NCI-H82 treated with DMSO at 0.1 percent for 48 hours (cell line): ENCODE data around the gene TMEM225B.
"Not testable (repeated sequence)": the region's sequence is repeated elsewhere in the genome, so short reads cannot be mapped to it uniquely, and the experiment has no call there.

Experiments used
- DNase-seq: peaks from one replicate; lab custom pipeline; 2025; ENCODE audit not compliant: unreplicated experiment; lab: John Stamatoyannopoulos, UW

Gene TMEM225B

DNA sequence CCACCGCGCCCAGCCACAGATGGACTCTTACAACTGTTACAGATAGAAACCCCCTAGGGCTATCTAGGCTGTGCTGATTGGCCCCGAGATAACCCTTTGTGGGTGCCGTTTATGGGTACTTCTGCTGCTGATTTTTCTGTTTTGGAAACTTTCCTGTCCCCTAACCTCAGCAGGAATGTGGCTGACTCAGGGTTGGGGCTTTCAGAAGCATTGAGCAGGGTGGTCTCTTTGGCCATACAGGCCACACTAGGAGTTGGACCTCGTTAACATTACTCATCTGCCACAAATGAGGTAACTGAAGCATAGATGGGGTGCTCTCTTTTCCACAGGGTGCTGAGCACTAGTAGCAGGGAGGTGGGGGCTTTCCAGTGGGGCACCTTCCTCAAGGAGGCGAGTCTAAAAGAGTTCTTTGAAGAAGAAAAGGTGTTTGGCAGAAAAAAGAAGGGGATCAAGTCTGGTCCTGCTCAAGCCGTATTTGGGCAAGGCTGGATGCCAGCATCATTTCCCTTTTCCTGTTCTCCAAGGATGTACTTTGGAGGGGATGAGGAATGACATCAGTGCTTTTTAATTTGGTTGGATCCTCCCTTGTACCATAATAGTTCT, 25.1 kb downstream of the TMEM225B start:
- DNase-seq: no peak

DNA sequence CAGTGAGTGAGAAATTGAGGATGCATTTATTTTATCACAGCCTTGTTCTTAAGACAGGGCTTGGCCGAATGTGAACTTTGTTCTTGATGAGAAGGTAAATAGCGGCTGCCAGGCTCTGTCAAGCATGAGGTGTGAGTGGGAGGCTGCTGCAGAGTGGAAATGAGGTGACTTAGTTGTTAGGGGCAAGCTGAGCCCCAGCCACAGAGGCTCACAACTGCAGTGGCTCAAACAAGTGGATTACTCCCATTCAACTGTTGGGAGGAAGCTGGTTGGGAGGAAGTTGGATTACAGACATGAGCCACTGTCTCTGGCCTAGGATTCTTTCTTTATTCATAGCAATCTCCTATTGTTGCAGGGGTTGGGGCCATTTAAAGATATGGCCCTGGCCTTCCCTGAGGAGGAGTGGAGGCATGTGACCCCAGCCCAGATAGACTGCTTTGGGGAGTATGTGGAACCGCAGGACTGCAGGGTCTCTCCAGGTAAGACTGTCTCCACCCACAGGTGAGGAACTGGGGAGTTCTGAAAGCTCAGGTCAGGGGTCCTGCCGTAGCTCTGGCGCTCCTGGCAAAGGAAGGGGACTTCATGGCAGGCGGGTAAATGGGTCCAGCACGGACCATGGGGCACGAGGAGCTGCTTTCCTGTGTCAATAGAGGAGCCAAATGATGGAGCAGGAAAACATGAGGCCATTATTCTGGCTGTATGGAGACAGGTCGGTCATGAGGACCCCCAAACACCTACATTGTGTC, 25.8 kb downstream of the TMEM225B start:
- DNase-seq: no peak

DNA sequence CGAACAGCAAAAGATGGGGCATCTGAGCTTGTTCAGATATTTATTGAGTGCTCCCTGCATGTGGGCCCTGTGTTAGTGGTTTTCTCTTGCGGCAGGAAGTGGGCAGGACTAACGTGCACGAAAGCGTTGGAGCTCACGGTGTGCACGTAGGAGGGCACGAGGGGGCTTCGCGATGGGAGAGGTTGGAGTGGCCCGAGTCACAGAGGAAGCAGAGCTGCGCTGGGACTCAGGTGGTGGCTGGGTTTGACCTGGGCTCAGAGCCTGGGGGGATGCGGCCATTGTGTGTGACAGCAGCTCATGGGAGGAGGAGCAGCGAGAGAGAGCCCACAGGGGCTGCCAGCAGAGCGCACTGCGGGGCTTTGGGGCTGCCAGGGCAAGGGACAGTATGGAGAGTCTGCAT, 26.4 kb downstream of the TMEM225B start:
- DNase-seq: no peak

DNA sequence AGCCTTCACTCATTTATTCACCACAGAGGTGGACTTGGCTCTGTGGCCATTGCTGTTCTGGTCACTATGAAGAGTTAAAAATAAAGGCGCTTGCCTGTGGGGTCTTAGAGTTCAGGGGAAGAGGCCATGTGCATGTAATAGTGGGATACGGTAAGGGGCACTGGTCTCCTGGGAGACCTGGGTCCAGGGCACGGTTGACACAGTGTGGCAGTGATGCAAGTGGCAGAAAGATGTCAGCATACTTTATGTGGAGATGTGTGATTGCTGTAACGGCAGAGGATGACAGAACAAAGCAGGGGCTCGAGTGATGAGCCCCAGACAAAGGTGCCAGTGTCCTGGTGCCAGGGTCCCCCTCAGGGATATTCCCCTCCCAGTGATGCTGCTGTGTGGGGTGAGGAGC, 27.3 kb downstream of the TMEM225B start:
- DNase-seq: no peak

DNA sequence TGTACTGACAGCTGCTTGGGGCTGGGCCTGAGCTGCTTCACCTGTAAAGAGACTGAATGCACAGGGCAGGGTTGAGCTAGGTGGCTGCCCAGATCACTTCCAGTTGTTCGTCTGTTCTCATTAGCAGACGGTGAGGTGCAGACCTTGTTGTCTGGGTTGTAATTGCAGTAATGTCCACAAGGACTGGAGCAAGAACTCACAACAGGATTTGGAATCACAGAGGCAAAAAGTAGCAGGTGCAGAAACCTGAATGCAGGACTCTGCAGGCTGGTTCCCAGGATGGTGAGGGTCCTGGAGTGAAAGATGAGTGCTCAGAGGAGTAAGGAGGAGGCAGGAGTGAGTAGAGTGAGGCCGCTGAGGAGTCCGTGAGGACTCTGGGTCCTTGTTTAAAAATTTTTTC, 27.9 kb downstream of the TMEM225B start:
- no peak for DNase-seq

DNA sequence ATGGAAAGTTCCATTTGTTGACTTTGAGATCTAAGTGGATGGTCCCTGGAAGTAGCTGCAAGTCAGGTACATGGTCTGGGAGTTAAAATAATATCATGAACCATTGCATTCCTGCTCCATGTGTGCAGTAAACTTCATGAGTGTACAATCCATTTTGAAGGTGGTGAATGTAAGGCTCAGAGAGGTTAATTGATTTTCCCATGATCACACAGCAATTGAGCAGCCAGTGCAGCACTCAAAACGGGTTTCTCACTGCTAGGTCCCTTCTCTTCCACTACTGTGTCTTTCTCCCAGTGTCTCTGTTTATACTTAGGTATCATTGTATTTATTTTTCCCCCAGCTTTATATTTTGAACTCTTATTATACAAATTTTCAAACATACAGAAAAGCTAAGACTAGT, 28.6 kb downstream of the TMEM225B start:
- DNase-seq: no peak

DNA sequence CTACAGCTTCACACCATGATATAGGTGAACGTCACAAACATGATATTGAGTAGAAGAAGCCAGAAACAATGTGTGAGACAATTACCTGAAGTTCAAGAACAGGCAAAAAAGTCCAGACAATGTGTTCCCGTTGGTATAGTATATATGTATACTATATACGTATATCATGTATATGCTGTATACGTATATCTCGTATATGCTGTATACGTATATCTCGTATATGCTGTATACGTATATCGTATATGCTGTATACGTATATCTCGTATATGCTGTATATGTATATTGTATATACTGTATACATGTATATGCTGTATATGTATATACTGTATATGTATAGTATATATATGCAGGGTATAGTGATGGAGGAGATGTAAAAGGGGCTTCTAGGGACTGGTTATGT, 29.4 kb downstream of the TMEM225B start:
- no peak for DNase-seq

DNA sequence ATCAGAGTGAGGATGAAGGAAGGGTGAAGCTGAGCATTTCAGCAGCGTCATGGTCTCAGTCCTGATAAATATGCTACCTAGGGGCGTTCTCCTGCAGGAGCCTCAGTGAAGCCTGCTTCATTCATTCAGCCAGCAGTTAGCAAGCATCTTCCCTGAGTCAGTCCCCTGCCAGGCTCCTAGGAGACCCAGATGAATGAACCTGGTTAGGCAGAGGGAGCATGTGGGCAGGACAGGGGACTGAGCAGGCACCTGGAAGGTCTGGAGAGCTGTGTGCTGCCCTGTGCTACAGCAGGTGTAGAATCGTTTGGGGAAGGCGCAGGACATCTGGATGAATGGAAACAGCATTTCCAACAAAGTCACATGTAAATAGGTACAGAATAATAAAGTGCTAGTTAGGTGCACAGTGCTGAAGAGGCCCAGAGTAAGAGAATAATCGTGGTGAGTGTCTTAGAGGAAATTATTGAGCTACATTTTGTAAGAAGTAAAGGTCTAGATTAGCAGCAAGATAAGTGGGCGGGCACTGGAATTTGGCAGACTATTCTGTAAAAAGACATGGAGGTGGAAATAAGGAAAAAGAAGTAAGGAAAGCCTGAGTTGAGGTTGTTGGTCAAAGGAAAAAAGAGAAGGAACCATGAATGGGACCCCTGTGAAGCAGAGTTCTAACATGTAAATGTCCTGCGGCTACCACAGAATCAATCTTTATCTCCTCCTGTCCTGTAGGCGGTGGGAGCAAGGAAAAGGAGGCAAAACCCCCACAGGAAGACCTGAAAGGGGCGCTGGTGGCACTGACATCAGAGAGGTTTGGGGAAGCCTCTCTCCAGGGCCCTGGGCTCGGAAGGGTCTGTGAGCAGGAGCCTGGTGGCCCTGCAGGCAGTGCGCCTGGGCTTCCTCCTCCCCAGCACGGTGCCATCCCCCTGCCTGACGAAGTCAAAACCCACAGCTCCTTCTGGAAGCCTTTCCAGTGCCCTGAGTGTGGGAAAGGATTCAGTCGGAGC, 30.7 kb downstream of the TMEM225B start:
- DNase-seq: no peak

DNA sequence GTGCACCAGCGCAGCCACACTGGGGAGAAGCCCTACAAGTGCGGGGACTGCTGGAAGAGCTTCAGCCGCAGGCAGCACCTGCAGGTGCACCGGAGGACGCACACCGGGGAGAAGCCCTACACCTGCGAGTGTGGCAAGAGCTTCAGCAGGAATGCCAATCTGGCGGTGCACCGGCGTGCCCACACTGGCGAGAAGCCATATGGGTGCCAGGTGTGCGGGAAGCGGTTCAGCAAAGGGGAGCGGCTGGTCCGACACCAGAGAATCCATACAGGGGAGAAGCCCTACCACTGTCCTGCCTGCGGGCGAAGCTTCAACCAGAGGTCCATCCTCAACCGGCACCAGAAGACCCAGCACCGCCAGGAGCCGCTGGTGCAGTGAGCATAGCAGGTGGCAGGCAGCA, 31.6 kb downstream of the TMEM225B start:
- DNase-seq: no peak

DNA sequence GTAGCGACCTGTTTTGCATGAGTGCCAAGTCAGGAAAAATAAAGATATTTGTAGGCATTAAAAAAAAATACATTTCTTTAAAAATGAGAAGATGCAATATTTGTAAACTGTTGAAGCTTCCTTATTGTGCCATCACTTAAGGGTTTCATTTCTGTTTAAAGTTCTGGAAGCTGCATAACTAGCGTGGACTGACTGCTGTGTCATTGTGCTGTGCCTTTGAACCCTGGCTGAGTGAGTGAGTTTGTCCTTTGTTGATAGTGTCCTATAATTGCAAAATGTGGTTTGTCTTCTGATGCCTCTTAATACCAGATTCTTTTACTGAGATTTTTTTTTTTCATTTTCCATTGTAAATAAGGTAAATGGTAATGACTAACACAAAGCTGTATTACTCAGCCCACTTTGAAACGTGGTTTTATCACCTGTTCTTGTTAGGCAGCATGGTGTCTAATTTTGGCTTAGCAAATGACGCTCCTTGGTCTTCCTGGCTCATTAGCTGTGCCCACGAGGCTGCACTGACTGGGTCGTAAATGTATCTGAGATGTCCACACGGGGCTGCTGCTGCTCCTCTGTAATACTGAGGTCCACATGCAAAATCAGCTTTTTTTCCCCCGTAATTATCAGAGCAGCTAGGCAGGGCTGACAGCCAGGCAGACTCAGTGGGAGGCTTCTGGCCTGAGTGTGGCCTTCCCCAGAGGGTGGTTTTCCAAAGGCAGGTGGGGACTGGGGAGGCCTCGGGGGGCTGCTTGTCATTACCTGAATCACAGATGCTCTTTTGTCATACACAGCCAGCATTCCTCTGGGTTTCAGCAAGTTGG, 33.4 kb downstream of the TMEM225B start:
- DNase-seq: no peak

DNA sequence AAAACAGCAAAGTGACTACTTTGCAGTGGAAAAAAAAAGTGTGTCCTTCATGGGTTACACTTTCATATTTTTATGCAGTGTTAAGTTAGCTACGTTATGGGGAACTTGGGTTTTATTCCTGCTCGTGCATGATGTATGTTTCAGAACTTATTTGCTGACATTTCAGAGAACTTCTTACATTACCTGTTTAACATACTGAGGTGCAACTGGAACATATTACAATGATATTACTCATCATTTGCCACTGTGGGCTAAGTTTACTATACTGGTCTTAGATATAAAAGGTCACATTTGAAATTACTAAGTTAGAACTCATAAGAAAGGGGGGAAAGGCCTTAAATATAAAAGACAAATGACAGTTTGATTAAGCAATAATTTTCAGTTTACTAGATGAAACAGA, 39.3 kb downstream of the TMEM225B start:
- DNase-seq: not testable (repeated sequence)

DNA sequence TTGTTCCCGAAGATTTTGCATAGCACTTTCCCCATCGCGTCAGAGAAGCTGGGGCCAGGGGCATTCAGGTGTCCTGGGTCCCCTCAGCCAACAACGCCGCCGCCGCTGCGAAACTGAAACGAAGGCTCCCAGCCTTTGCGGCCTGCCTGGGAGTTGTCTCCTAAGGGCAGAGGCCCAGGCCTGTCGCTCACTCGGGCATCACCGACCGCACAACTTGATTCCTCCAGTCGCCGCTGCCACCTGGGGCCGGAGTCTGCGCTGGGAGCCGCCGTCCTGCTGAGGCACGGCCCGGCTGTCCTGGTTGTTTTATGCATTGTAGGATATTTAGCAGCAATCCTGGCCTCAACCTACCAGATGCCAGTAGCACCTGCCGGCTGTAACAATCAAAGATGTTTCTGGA, 40.7 kb downstream of the TMEM225B start:
- no peak for DNase-seq

DNA sequence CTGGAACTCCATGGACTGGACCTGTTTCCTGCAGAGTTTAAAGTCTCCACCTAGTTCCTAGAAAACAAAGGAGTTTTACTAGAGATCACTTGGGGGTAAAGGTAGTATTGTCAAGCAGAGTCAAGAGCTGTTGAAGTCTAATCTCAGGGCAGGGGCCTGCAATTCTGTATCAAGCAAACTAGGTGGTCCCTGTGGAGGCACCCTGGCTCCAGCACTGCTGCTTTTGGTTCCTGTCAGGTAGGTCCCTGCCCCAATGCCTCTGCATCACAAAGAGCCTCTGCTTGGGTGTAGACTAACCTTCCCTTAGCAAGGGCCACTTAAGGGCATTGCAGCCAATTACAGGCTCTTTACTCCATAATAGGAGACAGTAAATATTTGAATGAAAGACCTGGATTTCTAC, 41.2 kb downstream of the TMEM225B start:
- DNase-seq: no peak

DNA sequence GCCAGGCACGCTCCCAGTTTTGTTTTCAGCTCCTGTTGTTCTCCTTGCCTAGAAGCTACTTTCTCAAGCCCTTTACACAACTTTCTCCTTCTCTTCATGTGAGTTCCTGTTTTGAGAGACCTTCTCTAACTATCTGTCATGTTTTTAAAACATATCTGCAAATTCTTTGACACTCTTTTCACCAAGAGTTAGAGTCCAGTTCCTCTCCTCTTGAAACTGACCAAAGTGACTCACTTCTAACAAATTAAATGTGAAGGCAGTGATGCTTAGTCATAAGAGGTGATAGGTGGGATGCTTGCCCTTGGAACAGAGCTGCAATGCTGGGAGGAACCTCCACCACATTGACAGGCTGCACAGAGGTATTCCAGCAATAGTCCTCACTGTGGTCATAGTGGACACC, 44.0 kb downstream of the TMEM225B start:
- no peak for DNase-seq

DNA sequence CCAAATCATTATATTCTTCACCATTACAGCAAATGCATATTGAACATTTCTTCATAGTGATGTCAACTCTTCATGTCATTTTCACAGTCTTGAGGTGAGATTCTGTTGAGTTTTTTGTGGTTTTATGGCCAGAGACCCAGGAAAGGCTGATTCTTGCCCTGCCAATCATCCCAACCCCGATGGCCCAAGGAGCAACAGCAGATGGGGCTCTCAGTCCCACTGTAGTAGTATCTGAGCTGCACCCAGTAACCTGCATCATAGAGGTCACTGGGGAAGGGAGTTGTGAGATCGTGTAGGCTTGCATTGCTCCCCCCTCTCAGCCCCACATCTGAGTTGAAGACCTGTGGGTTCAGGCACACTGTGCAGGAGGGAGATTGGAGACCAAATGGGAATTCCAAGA, 45.4 kb downstream of the TMEM225B start:
- no peak for DNase-seq

DNA sequence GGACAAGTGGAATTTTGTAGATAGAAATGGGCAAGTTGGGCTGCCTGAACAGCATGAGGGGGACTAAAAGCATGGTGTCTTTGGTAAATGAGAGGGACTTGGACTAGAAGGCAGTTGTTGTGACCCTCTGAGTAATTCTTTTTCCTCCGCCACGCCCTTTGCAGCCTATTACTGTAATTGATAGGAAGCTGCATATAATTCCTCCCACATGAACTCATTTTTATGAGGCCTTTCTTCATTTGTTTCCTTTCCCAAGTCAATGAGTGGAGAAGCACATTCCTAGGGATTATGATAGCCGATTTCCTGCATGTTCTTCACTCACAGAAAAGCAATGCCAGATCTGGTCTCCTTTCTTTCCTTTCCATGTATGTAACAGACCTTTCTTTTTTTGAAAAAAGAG, 46.4 kb downstream of the TMEM225B start:
- DNase-seq: no peak

DNA sequence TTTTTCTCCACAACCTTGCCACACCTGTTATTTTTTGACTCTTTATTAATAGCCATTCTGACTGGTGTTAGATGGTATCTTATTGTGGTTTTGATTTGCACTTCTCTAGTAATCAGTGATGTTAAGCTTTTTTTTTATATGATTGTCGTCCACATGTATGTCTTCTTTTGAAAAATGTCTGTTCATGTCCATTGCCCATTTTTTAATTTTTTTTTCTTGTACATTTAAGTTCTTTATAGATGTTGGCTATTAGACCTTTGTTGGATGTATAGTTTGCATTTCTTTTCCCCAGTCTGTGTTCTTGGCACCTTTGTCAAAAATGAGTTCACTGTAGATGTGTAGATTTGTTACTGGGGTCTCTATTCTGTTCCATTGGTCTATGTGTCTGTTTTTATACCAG, 47.5 kb downstream of the TMEM225B start:
- DNase-seq: no peak

DNA sequence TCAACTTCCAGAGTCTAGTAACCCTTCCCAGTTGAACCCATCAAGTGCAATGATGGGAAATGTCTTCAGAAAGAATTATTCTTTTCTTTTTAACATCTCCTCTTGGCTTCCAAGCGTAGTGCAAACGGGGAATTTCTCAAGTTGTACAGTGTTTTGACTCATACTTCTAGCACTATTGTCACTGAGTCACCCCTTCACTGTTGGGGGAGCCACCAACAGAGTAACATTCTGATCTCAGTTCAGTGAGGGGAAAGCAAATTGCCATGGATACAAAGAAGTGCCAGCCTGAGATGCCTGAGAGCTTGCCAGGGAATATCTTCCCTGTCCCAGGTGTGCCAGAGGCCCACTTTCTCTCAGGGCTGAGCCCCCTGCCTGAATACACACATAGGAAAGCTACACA, 50.8 kb downstream of the TMEM225B start:
- DNase-seq: no peak

DNA sequence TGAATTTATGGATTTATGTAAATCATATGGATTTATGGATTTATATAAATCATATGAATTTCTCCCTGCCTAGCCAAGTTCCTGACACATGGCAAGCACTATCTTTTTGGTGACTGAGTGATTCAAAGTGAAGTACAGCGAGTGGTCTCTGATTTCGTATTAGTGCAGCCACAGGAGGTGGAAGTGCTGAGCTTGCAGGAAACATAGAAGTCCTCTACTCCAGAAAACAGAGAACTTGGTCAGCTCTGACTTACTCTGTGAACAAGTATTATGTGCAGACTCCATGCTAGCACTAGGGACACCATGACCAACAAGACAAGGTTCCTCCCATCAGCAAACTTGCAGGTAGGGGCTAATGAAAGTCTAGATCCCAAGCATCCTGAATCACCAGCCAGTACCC, 53.2 kb downstream of the TMEM225B start:
- no peak for DNase-seq

DNA sequence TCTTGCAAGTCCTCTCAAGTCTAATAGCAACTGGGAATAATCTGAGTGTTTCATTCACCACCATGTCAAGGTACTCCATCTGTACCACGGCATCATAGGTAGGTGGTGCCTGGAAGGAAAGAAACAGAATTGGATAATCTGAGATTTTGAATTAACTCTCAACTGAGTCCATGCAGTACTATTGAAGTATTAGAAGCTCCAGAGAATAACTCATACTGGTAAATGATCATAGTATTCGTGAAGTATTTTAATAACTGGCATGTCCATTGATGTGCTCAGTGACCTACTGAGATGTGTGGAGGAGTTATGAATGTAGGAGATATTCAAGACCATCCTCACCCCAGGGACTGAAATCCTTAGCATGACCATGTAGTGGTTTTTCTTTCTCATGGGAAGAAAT, 54.6 kb downstream of the TMEM225B start:
- DNase-seq: no peak

DNA sequence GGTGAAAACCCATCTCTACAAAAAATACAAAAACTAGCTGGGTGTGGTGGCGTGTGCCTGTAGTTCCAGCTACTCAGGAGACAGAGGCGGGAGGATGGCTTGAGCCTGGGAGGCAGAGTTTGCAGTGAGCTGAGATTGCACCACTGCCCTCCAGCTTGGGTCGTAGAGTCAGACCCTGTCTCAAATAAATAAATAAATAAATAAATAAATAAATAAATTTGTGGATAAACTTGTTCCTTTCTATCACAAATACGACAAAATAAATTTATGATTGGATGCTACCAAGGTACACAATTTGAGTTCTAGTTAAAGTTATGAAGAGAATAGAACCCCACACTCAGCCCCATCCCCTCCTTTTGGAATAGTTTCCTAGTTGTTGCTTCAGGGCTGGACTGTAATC, 55.2 kb downstream of the TMEM225B start:
- DNase-seq: not testable (repeated sequence)
